OCI-LY3 (cell line): ENCODE data around the gene KCNF1.

Experiments used
- H2AFZ ChIP-seq: fragments of 200-600, 300-600 bp; shearing (Covaris generic); 2 replicates; pipeline ENCODE4 v1.6.0; 2014; ENCODE audit warnings: antibody characterized with exemption, low read depth, low read length
- H3K27ac ChIP-seq: fragments of 200-600, 300-600 bp; sonication (generic); 2 replicates; pipeline ENCODE4 v1.5.1; 2014; ENCODE audit warnings: mild to moderate bottlenecking, low read length, moderate library complexity, mixed read lengths
- H3K27me3 ChIP-seq: fragments of 200-600, 300-600 bp; sonication (generic); 2 replicates; pipeline ENCODE4 v1.6.1; 2014; ENCODE audit warnings: low read depth, low read length, mixed read lengths
- H3K36me3 ChIP-seq: fragments of 200-600, 300-600 bp; sonication (generic); replicated peaks from 2 replicates; pipeline ENCODE3; 2014; ENCODE audit warnings: low read depth, low read length, mixed read lengths
- H3K4me1 ChIP-seq: fragments of 300-600, 200-600 bp; sonication (generic); 2 replicates; pipeline ENCODE4 v1.6.1; 2014; ENCODE audit warnings: low read length, mixed read lengths
- H3K4me2 ChIP-seq: fragments of 200-600, 300-600 bp; sonication (generic); 2 replicates; pipeline ENCODE4 v1.6.1; 2014; ENCODE audit warnings: low read length, mixed read lengths
- H3K4me3 ChIP-seq: fragments of 300-600, 200-600 bp; sonication (generic); 2 replicates; pipeline ENCODE4 v1.5.1; 2014; ENCODE audit warnings: antibody characterized with exemption, mild to moderate bottlenecking, low read length, moderate library complexity
- H3K79me2 ChIP-seq: fragments of 300-600, 200-600 bp; shearing (Covaris generic); 2 replicates; pipeline ENCODE4 v1.6.1; 2014; ENCODE audit warnings: mild to moderate bottlenecking, low read length, mixed read lengths
- H3K9ac ChIP-seq: fragments of 300-600, 200-600 bp; shearing (Covaris generic); 2 replicates; pipeline ENCODE4 v1.6.0; 2014; ENCODE audit warnings: mild to moderate bottlenecking, low read length, moderate library complexity
- H3K9me3 ChIP-seq: fragments of 200-600, 300-600 bp; shearing (Covaris generic); 2 replicates; pipeline ENCODE4 v1.6.1; 2014; ENCODE audit warnings: low read length, mixed read lengths; ENCODE audit not compliant: insufficient read depth
- H4K20me1 ChIP-seq: fragments of 200-600, 300-600 bp; sonication (generic); 2 replicates; pipeline ENCODE4 v1.6.1; 2016; ENCODE audit warnings: low read length, mixed read lengths; ENCODE audit not compliant: insufficient read depth
- CTCF ChIP-seq: fragments of 200-600, 300-600 bp; sonication (generic); IDR thresholded peaks from 2 replicates; pipeline ENCODE4 v1.5.1; 2014; ENCODE audit warnings: antibody characterized with exemption, low read length, low read depth
- EZH2phosphoT487 ChIP-seq: fragments of 200-600 bp; shearing (Covaris generic); IDR thresholded peaks from 2 replicates; pipeline ENCODE4 v1.6.1; 2018; ENCODE audit warnings: antibody characterized with exemption, mixed run types, low read depth

The KCNF1 gene

GRCh38 chr2:10864251-10864650 lies 47.5 kb upstream of the KCNF1 start:
- Histone ChIP-seq H3K27me3 (peaks cover 61% of the 10 kb centered on the region), H3K4me3 (peak overlapping the region; percentile 43; the same call in 1 of the 2 replicates), H2AFZ (no peak overlapping the region), H3K79me2 (no peaks in the 10 kb centered on the region), H4K20me1 (no peaks in the 10 kb centered on the region), H3K4me1 (peaks cover 49% of the 10 kb centered on the region), H3K36me3 (no peaks in the 10 kb centered on the region), H3K27ac (no peak overlapping the region), H3K9ac (no peak overlapping the region), H3K4me2 (peak overlapping the region; percentile 69), H3K9me3 (no peaks in the 10 kb centered on the region)
- no peak for TF ChIP-seq CTCF
- TF ChIP-seq EZH2phosphoT487 = no peak

GRCh38 chr2:10864861-10865636 lies 46.7 kb upstream of the KCNF1 start:
- TF ChIP-seq CTCF (peak; percentile 48), EZH2phosphoT487 (no peak)
- H3K9me3 ChIP-seq = no peaks in the 10 kb centered on the region
- H3K27me3 ChIP-seq = peaks cover 53% of the 10 kb centered on the region
- no peak overlapping the region for H3K27ac ChIP-seq
- no peak overlapping the region for H2AFZ ChIP-seq
- H3K9ac ChIP-seq = no peak overlapping the region
- H3K79me2 ChIP-seq = no peaks in the 10 kb centered on the region
- peaks cover 49% of the 10 kb centered on the region for H3K4me1 ChIP-seq
- H4K20me1 ChIP-seq = no peaks in the 10 kb centered on the region
- H3K4me2 ChIP-seq = peak overlapping the region; percentile 69
- H3K4me3 ChIP-seq = peak overlapping the region; percentile 43
- no peaks in the 10 kb centered on the region for H3K36me3 ChIP-seq

GRCh38 chr2:10865841-10866240 lies 45.9 kb upstream of the KCNF1 start:
- no peaks in the 10 kb centered on the region for H3K9me3 ChIP-seq
- H3K4me2 ChIP-seq = peak overlapping the region; percentile 69
- H3K27ac ChIP-seq = no peak overlapping the region
- H3K4me3 ChIP-seq = 0 out of 2 replicates have a peak overlapping the region, but pooled peaks have one; percentile 43
- peaks cover 48% of the 10 kb centered on the region for H3K27me3 ChIP-seq
- TF ChIP-seq CTCF (no peak), EZH2phosphoT487 (no peak)
- no peaks in the 10 kb centered on the region for H3K36me3 ChIP-seq
- no peaks in the 10 kb centered on the region for H3K79me2 ChIP-seq
- H3K4me1 ChIP-seq = peaks cover 49% of the 10 kb centered on the region
- no peaks in the 10 kb centered on the region for H4K20me1 ChIP-seq
- no peak overlapping the region for H2AFZ ChIP-seq
- H3K9ac ChIP-seq = no peak overlapping the region

- Histone ChIP-seq H3K27ac (no peak overlapping the region), H2AFZ (no peak overlapping the region), H3K4me1 (peaks cover 51% of the 10 kb centered on the region), H4K20me1 (no peaks in the 10 kb centered on the region), H3K9ac (no peak overlapping the region), H3K79me2 (no peaks in the 10 kb centered on the region), H3K27me3 (peaks cover 29% of the 10 kb centered on the region), H3K4me3 (no peak overlapping the region), H3K9me3 (0 out of 2 replicates have a peak, but pooled peaks cover 6% of the 10 kb centered on the region), H3K4me2 (peak overlapping the region; percentile 27), H3K36me3 (no peaks in the 10 kb centered on the region)
- TF ChIP-seq CTCF (no peak), EZH2phosphoT487 (no peak)
Measured at GRCh38 chr2:10867692-10868420, 43.9 kb upstream of the KCNF1 start.
